PC-9 (cell line): Measurements from ENCODE around the gene CCNB1.

Source experiments
- CTCF ChIP-seq: fragments of 200-600 bp; sonication (generic); conservative IDR thresholded peaks from 2 replicates; pipeline ENCODE4 v1.6.1; 2017; ENCODE audit warnings: mixed run types, antibody characterized with exemption, mild to moderate bottlenecking, moderate library complexity
- EZH2 ChIP-seq: fragments of 200-600 bp; sonication (generic); IDR thresholded peaks from 2 replicates; pipeline ENCODE4 v1.8.0; 2017; ENCODE audit warnings: antibody characterized with exemption, low read depth

- TF ChIP-seq EZH2 (no peak), CTCF (no peak; the same call in 1 of the 2 replicates)
Measured at GRCh38 chr5:69217548-69218526, 50.9 kb downstream of the CCNB1 start.
